SJSA1 (cell line): ENCODE measurements around the gene CDO1. TPM values are rescaled to one million over a fixed set of nuclear protein-coding genes. Genes with fewer than 3 reads are reported as not detected.
"Not testable (repeated sequence)": the region's sequence is repeated elsewhere in the genome, so short reads cannot be mapped to it uniquely, and the experiment has no call there.

Experiments
- DNase-seq, 2 experiments: peaks; one replicate each; pipeline ENCODE4 v3.0.0-alpha.2; 2015 to 2020; ENCODE audit warnings: low spot score in 2 of 2, low read depth in 1 of 2
- H3K27ac ChIP-seq: fragments of 250-450 bp; sonication (Bioruptor Pico); 2 replicates; pipeline ENCODE4 v1.5.1; 2020; ENCODE audit warnings: mild to moderate bottlenecking, moderate library complexity
- H3K27me3 ChIP-seq: fragments of 250-450 bp; sonication (Bioruptor Pico); replicated peaks from 2 replicates; pipeline ENCODE4 v1.5.1; 2020; ENCODE audit warnings: mild to moderate bottlenecking, moderate library complexity
- H3K36me3 ChIP-seq: fragments of 250-450 bp; sonication (Bioruptor Pico); 2 replicates; pipeline ENCODE4 v1.5.1; 2020; ENCODE audit warnings: mild to moderate bottlenecking
- H3K4me1 ChIP-seq: fragments of 250-450 bp; sonication (Bioruptor Pico); replicated peaks from 2 replicates; pipeline ENCODE4 v1.6.1; 2021; ENCODE audit warnings: mild to moderate bottlenecking
- H3K4me3 ChIP-seq: fragments of 250-450 bp; sonication (Bioruptor Pico); 2 replicates; pipeline ENCODE4 v1.5.1; 2020; ENCODE audit warnings: mild to moderate bottlenecking
- H3K9me3 ChIP-seq: fragments of 250-450 bp; sonication (Bioruptor Pico); replicated peaks from 2 replicates; pipeline ENCODE4 v1.5.1; 2020; ENCODE audit warnings: mild to moderate bottlenecking
- total RNA-seq: library from RNA; depleted of rRNA; stranded (reverse); fragments of >200 nt; shearing (Covaris generic); gene quantifications from 2 replicates; pipeline ENCODE4 v1.2.3, GENCODE V29; 2014

The CDO1 gene
- total RNA-seq, 1 experiment from 2014 or later, result 6.8 TPM

GRCh38 chr5:115842089-115842935, 25.9 kb upstream of the CDO1 start:
- H3K27ac ChIP-seq, result peak overlapping the region; percentile 93
- H3K4me3 ChIP-seq, result peak overlapping the region; percentile 94
- 0 out of 2 replicates have a peak, but pooled peaks cover 2% of the 10 kb centered on the region for H3K9me3 ChIP-seq
- DNase-seq, result peak; percentile 86 to 95
- no peaks in the 10 kb centered on the region for H3K27me3 ChIP-seq
- H3K4me1 ChIP-seq, result peaks cover 31% of the 10 kb centered on the region
- H3K36me3 ChIP-seq, result peaks cover 30% of the 10 kb centered on the region

GRCh38 chr5:115841382-115842088, 25.1 kb upstream of the CDO1 start, which contains the start of the genes AP3S1 and ATG12:
AP3S1 (plus strand) TSS chr5:115841935; CDS start chr5:115842038, 103 bp downstream.
ATG12 (minus strand) TSS chr5:115841565; CDS start chr5:115841552, 13 bp downstream.
- no peaks in the 10 kb centered on the region for H3K27me3 ChIP-seq
- H3K9me3 ChIP-seq, result 0 out of 2 replicates have a peak, but pooled peaks cover 2% of the 10 kb centered on the region
- peak within 1 kb of the TSS; percentile 93 for H3K27ac ChIP-seq
- peak within 1 kb of the TSS; percentile 94 for H3K4me3 ChIP-seq
- H3K36me3 ChIP-seq, result peaks cover 38% of the 10 kb centered on the region
- DNase-seq, result peak; percentile 95 to 99
- H3K4me1 ChIP-seq, result peaks cover 31% of the 10 kb centered on the region

- H3K9me3 ChIP-seq, result 0 out of 2 replicates have a peak, but pooled peaks cover 2% of the 10 kb centered on the region
- peak overlapping the region; percentile 93 for H3K27ac ChIP-seq
- peaks cover 31% of the 10 kb centered on the region for H3K4me1 ChIP-seq
- peaks cover 44% of the 10 kb centered on the region for H3K36me3 ChIP-seq
- H3K27me3 ChIP-seq, result no peaks in the 10 kb centered on the region
- peak overlapping the region; percentile 94 for H3K4me3 ChIP-seq
- DNase-seq, result no peak
Observed at GRCh38 chr5:115840873-115841272, 24.4 kb upstream of the CDO1 start.

- no peaks in the 10 kb centered on the region for H3K27me3 ChIP-seq
- H3K9me3 ChIP-seq, result 0 out of 2 replicates have a peak, but pooled peaks cover 2% of the 10 kb centered on the region
- DNase-seq, result peak in 1 of 2 experiments; percentile 62
- no peak overlapping the region for H3K4me3 ChIP-seq
- H3K36me3 ChIP-seq, result peaks cover 63% of the 10 kb centered on the region
- H3K4me1 ChIP-seq, result peaks cover 31% of the 10 kb centered on the region
- H3K27ac ChIP-seq, result no peak overlapping the region
Observed at GRCh38 chr5:115838885-115839518, 22.5 kb upstream of the CDO1 start.

- DNase-seq, result no peak
- Histone ChIP-seq H3K9me3 (no peaks in the 10 kb centered on the region), H3K36me3 (peaks cover 81% of the 10 kb centered on the region), H3K27me3 (no peaks in the 10 kb centered on the region), H3K27ac (no peak overlapping the region), H3K4me3 (no peak overlapping the region), H3K4me1 (peaks cover 18% of the 10 kb centered on the region)
Observed at GRCh38 chr5:115835481-115835880, 19.0 kb upstream of the CDO1 start.

GRCh38 chr5:115831163-115831768, 14.8 kb upstream of the CDO1 start:
- no peak overlapping the region for H3K27ac ChIP-seq
- no peaks in the 10 kb centered on the region for H3K27me3 ChIP-seq
- H3K9me3 ChIP-seq, result no peaks in the 10 kb centered on the region
- H3K4me3 ChIP-seq, result no peak overlapping the region
- peaks cover 75% of the 10 kb centered on the region for H3K36me3 ChIP-seq
- H3K4me1 ChIP-seq, result no peaks in the 10 kb centered on the region
- peak in 1 of 2 experiments; percentile 58 for DNase-seq

GRCh38 chr5:115829913-115830312, 13.5 kb upstream of the CDO1 start:
- Histone ChIP-seq H3K9me3 (no peaks in the 10 kb centered on the region), H3K27me3 (no peaks in the 10 kb centered on the region), H3K4me1 (no peaks in the 10 kb centered on the region), H3K4me3 (no peak overlapping the region), H3K27ac (no peak overlapping the region), H3K36me3 (peaks cover 62% of the 10 kb centered on the region)
- DNase-seq, result no peak

GRCh38 chr5:115825948-115826347, 9.5 kb upstream of the CDO1 start:
- H3K9me3 ChIP-seq, result no peaks in the 10 kb centered on the region

GRCh38 chr5:115824983-115825382, 8.5 kb upstream of the CDO1 start:
- H3K4me3 ChIP-seq, H3K27ac ChIP-seq, H3K9me3 ChIP-seq, DNase-seq, H3K4me1 ChIP-seq, H3K27me3 ChIP-seq: not testable (repeated sequence)
- H3K36me3 ChIP-seq, result peaks cover 25% of the 10 kb centered on the region

More at GRCh38 chr5:115825948-115826347, 9.5 kb upstream of the CDO1 start:
- DNase-seq, result no peak
- 0 out of 2 replicates have a peak, but pooled peaks cover 5% of the 10 kb centered on the region for H3K27me3 ChIP-seq
- H3K36me3 ChIP-seq, result peaks cover 34% of the 10 kb centered on the region
- H3K4me3 ChIP-seq, result no peak overlapping the region
- H3K27ac ChIP-seq, result no peak overlapping the region
- no peaks in the 10 kb centered on the region for H3K4me1 ChIP-seq

- H3K36me3 ChIP-seq, result no peaks in the 10 kb centered on the region
- H3K4me3 ChIP-seq, result no peak overlapping the region
- peaks cover 23% of the 10 kb centered on the region for H3K27me3 ChIP-seq
- no peaks in the 10 kb centered on the region for H3K9me3 ChIP-seq
- no peak for DNase-seq
- no peak overlapping the region for H3K27ac ChIP-seq
- H3K4me1 ChIP-seq, result peaks cover 10% of the 10 kb centered on the region
Observed at GRCh38 chr5:115820846-115821245, 4.4 kb upstream of the CDO1 start.

- Histone ChIP-seq H3K27me3 (peaks cover 43% of the 10 kb centered on the region), H3K27ac (no peak overlapping the region), H3K9me3 (no peaks in the 10 kb centered on the region), H3K4me3 (no peak overlapping the region), H3K4me1 (peaks cover 14% of the 10 kb centered on the region), H3K36me3 (no peaks in the 10 kb centered on the region)
- no peak for DNase-seq
Observed at GRCh38 chr5:115818821-115819220, 2.4 kb upstream of the CDO1 start.

GRCh38 chr5:115817386-115817785, 927 bp upstream of the CDO1 start:
- peaks cover 45% of the 10 kb centered on the region for H3K27me3 ChIP-seq
- no peak overlapping the region for H3K27ac ChIP-seq
- H3K4me3 ChIP-seq, result no peak overlapping the region
- DNase-seq, result no peak
- H3K36me3 ChIP-seq, result no peaks in the 10 kb centered on the region
- no peaks in the 10 kb centered on the region for H3K9me3 ChIP-seq
- peaks cover 14% of the 10 kb centered on the region for H3K4me1 ChIP-seq

GRCh38 chr5:115815693-115816225, 700 bp downstream of the CDO1 start:
- peak in 1 of 2 experiments; percentile 34 for DNase-seq
- Histone ChIP-seq H3K4me1 (peaks cover 14% of the 10 kb centered on the region), H3K9me3 (no peaks in the 10 kb centered on the region), H3K27ac (no peak overlapping the region), H3K27me3 (peaks cover 39% of the 10 kb centered on the region), H3K36me3 (no peaks in the 10 kb centered on the region), H3K4me3 (peak overlapping the region; percentile 45)
